Progenitor cell of endocrine pancreas (in vitro differentiated cells): ENCODE data around the gene UBE3B. TPM values are rescaled to one million over a fixed set of nuclear protein-coding genes. Genes with fewer than 3 reads are reported as not detected.

Experiments
- DNase-seq: peaks from one replicate; pipeline ENCODE4 v3.0.0; 2021; ENCODE audit warnings: low spot score; ENCODE audit not compliant: unreplicated experiment
- H3K27ac Mint-ChIP-seq: 2 replicates; pipeline ENCODE4 v1.8.0; 2021; ENCODE audit warnings: mild to moderate bottlenecking, moderate library complexity, mixed read lengths
- H3K27me3 Mint-ChIP-seq: 2 replicates; pipeline ENCODE4 v1.8.0; 2021; ENCODE audit warnings: mixed read lengths
- H3K36me3 Mint-ChIP-seq: 2 replicates; pipeline ENCODE4 v1.8.0; 2022; ENCODE audit warnings: mixed read lengths; ENCODE audit not compliant: insufficient read depth
- H3K4me1 Mint-ChIP-seq: 2 replicates; pipeline ENCODE4 v1.8.0; 2021; ENCODE audit warnings: low read depth, mixed read lengths
- H3K4me3 Mint-ChIP-seq: 2 replicates; pipeline ENCODE4 v1.8.0; 2021; ENCODE audit warnings: low read depth, mild to moderate bottlenecking, moderate library complexity, mixed read lengths
- H3K9me3 Mint-ChIP-seq: 2 replicates; pipeline ENCODE4 v1.8.0; 2021; ENCODE audit warnings: low read depth, mixed read lengths
- total RNA-seq: library from RNA; stranded (reverse); gene quantifications from 2 replicates; pipeline ENCODE4 v1.2.1, GENCODE V29; 2021
- TF ChIP-seq, protein P1 (sequence below): fragments of 200-600 bp; sonication (generic); IDR thresholded peaks from one replicate; pipeline ENCODE4 v1.5.0; 2021; ENCODE audit warnings: antibody characterized with exemption, mild to moderate bottlenecking; ENCODE audit not compliant: unreplicated experiment

The UBE3B gene
- total RNA-seq, 1 donor from 2014 or later, result 41.8 TPM

DNA sequence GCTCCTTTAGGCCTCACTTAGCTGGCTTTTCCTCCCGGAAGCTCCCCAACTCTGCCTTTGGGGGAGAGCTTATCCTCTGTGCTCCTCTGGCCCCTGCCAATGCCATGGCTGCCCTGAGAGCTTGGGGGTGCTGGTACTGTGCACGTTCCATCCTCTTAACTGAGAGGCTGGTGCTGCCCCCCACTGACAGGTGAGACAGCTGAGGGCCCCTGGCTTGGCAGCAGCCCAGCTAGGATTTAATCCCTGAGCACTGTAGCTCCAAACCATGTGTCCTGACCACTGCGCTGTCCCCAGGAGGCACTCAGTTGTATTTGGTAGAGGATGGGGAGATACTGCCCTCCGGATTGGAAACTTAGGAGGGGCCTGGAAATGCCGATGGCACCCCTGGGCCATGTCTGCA is 46.1 kb downstream of the UBE3B start:
- peaks cover 12% of the 10 kb centered on the region for H3K36me3 Mint-ChIP-seq
- no peaks in the 10 kb centered on the region for H3K9me3 Mint-ChIP-seq
- no peaks in the 10 kb centered on the region for H3K4me1 Mint-ChIP-seq
- no peaks in the 10 kb centered on the region for H3K27me3 Mint-ChIP-seq
- TF ChIP-seq, protein P1, sequence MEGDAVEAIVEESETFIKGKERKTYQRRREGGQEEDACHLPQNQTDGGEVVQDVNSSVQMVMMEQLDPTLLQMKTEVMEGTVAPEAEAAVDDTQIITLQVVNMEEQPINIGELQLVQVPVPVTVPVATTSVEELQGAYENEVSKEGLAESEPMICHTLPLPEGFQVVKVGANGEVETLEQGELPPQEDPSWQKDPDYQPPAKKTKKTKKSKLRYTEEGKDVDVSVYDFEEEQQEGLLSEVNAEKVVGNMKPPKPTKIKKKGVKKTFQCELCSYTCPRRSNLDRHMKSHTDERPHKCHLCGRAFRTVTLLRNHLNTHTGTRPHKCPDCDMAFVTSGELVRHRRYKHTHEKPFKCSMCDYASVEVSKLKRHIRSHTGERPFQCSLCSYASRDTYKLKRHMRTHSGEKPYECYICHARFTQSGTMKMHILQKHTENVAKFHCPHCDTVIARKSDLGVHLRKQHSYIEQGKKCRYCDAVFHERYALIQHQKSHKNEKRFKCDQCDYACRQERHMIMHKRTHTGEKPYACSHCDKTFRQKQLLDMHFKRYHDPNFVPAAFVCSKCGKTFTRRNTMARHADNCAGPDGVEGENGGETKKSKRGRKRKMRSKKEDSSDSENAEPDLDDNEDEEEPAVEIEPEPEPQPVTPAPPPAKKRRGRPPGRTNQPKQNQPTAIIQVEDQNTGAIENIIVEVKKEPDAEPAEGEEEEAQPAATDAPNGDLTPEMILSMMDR, result no peak
- DNase-seq, result no peak
- H3K27ac Mint-ChIP-seq, result no peak overlapping the region
- no peak overlapping the region for H3K4me3 Mint-ChIP-seq

GRCh38 chr12:109524466-109525278 is 47.2 kb downstream of the UBE3B start:
- no peaks in the 10 kb centered on the region for H3K9me3 Mint-ChIP-seq
- peaks cover 9% of the 10 kb centered on the region for H3K36me3 Mint-ChIP-seq
- no peak overlapping the region for H3K27ac Mint-ChIP-seq
- H3K4me1 Mint-ChIP-seq, result no peaks in the 10 kb centered on the region
- H3K4me3 Mint-ChIP-seq, result no peak overlapping the region
- TF ChIP-seq, protein P1, result no peak
- H3K27me3 Mint-ChIP-seq, result no peaks in the 10 kb centered on the region
- no peak for DNase-seq

- no peak overlapping the region for H3K27ac Mint-ChIP-seq
- no peaks in the 10 kb centered on the region for H3K9me3 Mint-ChIP-seq
- TF ChIP-seq, protein P1, result no peak
Observed at GRCh38 chr12:109525279-109525585, 47.8 kb downstream of the UBE3B start.

DNA sequence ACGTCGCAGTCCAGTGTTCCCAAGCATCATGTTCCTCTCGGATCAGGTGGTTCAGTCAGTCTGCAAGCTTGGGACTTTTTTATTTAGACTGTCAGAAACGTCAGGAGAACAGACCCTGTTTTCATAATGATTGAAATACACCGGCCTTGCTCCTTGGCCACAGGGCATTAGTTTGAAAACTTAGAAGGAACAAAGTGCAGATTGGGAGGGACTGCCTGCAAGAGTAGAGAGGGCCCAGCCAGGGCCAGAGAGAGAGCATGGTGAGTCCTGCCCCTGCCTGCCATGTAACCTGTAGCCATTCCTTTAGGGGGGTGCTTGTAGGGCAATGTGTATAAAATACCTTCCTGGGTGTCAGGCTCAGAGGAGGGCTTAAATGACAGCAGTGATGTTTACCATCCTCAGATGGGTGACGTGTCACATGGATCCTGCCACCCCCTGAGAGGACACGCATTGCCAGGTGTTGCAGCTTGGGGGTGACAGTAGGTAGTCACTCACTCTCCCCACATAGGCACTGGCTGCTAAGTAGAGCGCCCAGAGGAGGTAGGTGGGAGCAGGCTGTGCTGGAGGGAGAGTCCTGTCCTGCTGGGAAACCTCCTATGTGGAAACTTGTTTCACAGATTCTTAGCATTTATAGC is 50.2 kb downstream of the UBE3B start:
- Mint-ChIP-seq H3K4me1 (no peaks in the 10 kb centered on the region), H3K27me3 (no peaks in the 10 kb centered on the region), H3K36me3 (peaks cover 14% of the 10 kb centered on the region), H3K4me3 (no peak overlapping the region), H3K9me3 (no peaks in the 10 kb centered on the region), H3K27ac (no peak overlapping the region)
- TF ChIP-seq, protein P1, result no peak
- no peak for DNase-seq

More at GRCh38 chr12:109525279-109525585, 47.8 kb downstream of the UBE3B start:
- no peak overlapping the region for H3K4me3 Mint-ChIP-seq
- H3K36me3 Mint-ChIP-seq, result peaks cover 12% of the 10 kb centered on the region
- DNase-seq, result no peak
- no peaks in the 10 kb centered on the region for H3K4me1 Mint-ChIP-seq
- H3K27me3 Mint-ChIP-seq, result no peaks in the 10 kb centered on the region

DNA sequence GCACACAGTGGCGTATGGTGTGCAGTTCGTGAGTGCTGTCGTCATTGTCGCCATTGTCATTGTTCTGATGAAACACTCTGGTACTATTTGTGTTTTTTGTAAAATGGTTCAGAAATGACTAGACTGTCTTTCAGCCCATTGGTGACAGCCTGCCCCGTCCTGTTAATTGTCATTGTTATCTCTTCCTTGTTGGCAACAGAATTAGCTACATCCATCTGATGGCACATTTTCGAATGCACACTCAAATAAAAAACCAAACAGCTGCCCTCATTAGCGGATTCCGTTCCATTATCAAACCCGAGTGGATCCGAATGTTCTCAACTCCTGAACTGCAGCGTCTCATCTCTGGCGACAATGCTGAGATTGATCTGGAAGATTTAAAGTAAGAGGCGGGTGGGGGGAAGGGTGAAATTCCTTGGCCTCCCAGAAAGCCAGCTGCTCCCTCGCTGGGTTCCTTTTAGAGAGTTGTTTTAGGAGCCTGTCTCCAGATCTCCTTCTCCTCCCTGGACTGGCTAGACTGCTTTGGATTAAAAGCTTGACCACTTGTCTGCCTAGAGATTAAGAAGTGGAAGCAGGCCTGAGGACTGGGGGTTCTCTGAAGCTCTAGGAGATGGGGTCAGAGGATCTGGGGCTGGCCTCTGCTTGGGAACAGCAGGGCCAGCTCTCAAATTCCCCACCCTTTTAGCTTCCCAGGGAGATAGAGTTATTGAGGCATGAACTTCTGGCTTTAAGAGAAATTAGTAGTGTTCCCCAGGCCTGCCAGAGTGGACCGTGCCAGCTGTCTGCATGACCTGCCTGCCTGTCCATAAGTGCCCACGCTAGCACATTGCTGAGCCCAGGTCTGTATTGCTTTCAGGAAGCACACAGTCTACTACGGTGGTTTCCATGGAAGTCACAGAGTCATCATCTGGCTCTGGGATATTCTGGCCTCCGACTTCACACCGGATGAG is 52.5 kb downstream of the UBE3B start:
- no peak for DNase-seq
- Mint-ChIP-seq H3K9me3 (no peaks in the 10 kb centered on the region), H3K27ac (no peak overlapping the region), H3K4me3 (no peak overlapping the region), H3K4me1 (no peaks in the 10 kb centered on the region), H3K36me3 (peaks cover 12% of the 10 kb centered on the region), H3K27me3 (no peaks in the 10 kb centered on the region)
- TF ChIP-seq, protein P1, result no peak
